Ascending aorta (tissue), 2 donors: ENCODE measurements around the gene CKB. TPM values are rescaled to one million over a fixed set of nuclear protein-coding genes. Genes with fewer than 3 reads are reported as not detected.
A peak's percentile ranks its signal among the peaks of the same experiment; 100 is the strongest.

Experiments used
- DNase-seq, 2 donors: peaks; one replicate each; pipeline ENCODE4 v3.0.0-alpha.2; 2019; ENCODE audit warnings: low spot score in 2 of 2
- H3K27ac ChIP-seq, 2 donors: fragments of 200-600 bp; sonication (generic); one replicate each; pipeline ENCODE4 v1.5.1; 2016 to 2017; ENCODE audit warnings: mild to moderate bottlenecking in 1 of 2
- H3K27me3 ChIP-seq: fragments of 200-600 bp; sonication (generic); one replicate; pipeline ENCODE4 v1.5.1; 2017
- H3K36me3 ChIP-seq, 2 donors: fragments of 200-600 bp; sonication (generic); one replicate each; pipeline ENCODE4 v1.5.1; 2016
- H3K4me1 ChIP-seq, 2 donors: fragments of 200-600 bp; sonication (generic); one replicate each; pipeline ENCODE4 v1.5.1; 2016 to 2017; ENCODE audit warnings: mild to moderate bottlenecking in 1 of 2
- H3K4me3 ChIP-seq, 2 donors: fragments of 200-600 bp; sonication (generic); one replicate each; pipeline ENCODE4 v1.5.1; 2016 to 2017; ENCODE audit warnings: mild to moderate bottlenecking in 1 of 2
- H3K9me3 ChIP-seq, 2 donors: fragments of 200-600 bp; sonication (generic); one replicate each; pipeline ENCODE4 v1.5.1; 2016
- CTCF ChIP-seq, 3 experiments: fragments of 200-600 bp in 2 of 3; fragments of 450-650 bp in 1 of 3; sonication (generic) in 2 of 3; IDR thresholded peaks; one replicate each; pipeline ENCODE4 v1.5.1; 2016 to 2019; ENCODE audit warnings: antibody characterized with exemption in 3 of 3, mild to moderate bottlenecking in 1 of 3, moderate library complexity in 1 of 3
- intact Hi-C: fragments of 100-400 bp; cut with DNase I; formaldehyde crosslinking; loops from one replicate; pipeline ENCODE4 v1.15.1; 2023
- total RNA-seq: library from RNA; depleted of rRNA; stranded (reverse); fragments of >200 nt; gene quantifications from one replicate; pipeline ENCODE4 v1.1.0, GENCODE V29; 2016

The CKB gene
- total RNA-seq, 1 donor from 2014 or later = 144 TPM

DNA sequence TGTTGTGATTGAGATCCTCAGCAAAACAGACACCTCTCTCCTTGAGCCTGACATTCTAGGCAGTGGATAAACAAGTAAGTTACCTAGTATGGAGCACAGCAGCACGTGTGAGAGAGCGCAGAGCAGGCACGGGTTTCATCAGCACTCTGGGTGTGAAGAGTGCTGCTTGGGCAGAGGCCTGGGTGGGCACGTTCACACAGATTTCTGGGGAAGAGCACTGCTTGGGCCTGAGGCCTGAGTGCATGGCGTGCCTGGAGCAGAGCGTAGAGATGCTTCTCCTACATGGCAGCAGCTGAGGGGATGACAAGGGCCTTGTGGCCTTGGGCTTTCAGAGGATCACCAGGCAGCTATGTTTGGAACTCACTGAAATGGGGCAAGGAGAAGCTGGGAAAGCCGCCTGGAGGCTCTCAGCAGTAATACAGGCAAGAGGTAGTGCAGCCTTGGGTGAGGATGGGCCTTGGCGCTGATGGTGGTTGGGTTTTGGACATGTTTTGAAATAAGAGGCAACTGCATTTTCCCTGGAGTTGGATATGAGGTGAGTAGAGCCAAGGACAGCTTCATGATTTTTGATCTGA lies 17.6 kb downstream of the CKB start:
- Histone ChIP-seq H3K27ac (no peak overlapping the region), H3K4me3 (no peak overlapping the region), H3K27me3 (no peaks in the 10 kb centered on the region), H3K36me3 (peaks cover 54 to 57% of the 10 kb centered on the region in 2 donors), H3K4me1 (peaks cover 3 to 5% of the 10 kb centered on the region in 2 donors), H3K9me3 (no peaks in the 10 kb centered on the region)
- DNase-seq = peak in 1 of 2 donors; percentile 50
- intact Hi-C loops = no loop called here
- TF ChIP-seq CTCF (IDR thresholded peaks at IDR 0.05) = no peak

DNA sequence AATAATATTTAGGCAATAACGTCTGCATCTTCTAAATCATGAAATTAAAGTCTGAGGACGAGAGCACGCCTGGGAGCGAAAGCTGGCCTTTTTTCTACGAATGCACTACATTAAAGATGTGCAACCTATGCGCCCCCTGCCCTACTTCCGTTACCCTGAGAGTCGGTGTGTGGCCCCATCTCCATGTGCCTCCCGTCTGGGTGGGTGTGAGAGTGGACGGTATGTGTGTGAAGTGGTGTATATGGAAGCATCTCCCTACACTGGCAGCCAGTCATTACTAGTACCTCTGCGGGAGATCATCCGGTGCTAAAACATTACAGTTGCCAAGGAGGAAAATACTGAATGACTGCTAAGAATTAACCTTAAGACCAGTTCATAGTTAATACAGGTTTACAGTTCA lies 19.3 kb downstream of the CKB start:
- H3K27ac ChIP-seq = no peak overlapping the region
- peak in 1 of 2 donors; percentile 52 for DNase-seq
- H3K9me3 ChIP-seq = no peaks in the 10 kb centered on the region
- TF ChIP-seq CTCF (IDR thresholded peaks at IDR 0.05) = no peak
- H3K4me1 ChIP-seq = peaks cover 3 to 5% of the 10 kb centered on the region in 2 donors
- peaks cover 48 to 55% of the 10 kb centered on the region in 2 donors for H3K36me3 ChIP-seq
- intact Hi-C loops = no loop called here
- H3K4me3 ChIP-seq = no peak overlapping the region
- no peaks in the 10 kb centered on the region for H3K27me3 ChIP-seq

DNA sequence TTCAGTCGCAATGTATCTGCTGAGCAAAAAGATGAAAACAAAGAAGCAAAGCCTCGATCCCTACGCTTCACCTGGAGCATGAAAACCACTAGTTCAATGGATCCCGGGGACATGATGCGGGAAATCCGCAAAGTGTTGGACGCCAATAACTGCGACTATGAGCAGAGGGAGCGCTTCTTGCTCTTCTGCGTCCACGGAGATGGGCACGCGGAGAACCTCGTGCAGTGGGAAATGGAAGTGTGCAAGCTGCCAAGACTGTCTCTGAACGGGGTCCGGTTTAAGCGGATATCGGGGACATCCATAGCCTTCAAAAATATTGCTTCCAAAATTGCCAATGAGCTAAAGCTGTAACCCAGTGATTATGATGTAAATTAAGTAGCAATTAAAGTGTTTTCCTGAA lies 19.8 kb downstream of the CKB start:
- Histone ChIP-seq H3K36me3 (peaks cover 44 to 51% of the 10 kb centered on the region in 2 donors), H3K9me3 (no peaks in the 10 kb centered on the region)
- intact Hi-C loops = no loop called here

DNA sequence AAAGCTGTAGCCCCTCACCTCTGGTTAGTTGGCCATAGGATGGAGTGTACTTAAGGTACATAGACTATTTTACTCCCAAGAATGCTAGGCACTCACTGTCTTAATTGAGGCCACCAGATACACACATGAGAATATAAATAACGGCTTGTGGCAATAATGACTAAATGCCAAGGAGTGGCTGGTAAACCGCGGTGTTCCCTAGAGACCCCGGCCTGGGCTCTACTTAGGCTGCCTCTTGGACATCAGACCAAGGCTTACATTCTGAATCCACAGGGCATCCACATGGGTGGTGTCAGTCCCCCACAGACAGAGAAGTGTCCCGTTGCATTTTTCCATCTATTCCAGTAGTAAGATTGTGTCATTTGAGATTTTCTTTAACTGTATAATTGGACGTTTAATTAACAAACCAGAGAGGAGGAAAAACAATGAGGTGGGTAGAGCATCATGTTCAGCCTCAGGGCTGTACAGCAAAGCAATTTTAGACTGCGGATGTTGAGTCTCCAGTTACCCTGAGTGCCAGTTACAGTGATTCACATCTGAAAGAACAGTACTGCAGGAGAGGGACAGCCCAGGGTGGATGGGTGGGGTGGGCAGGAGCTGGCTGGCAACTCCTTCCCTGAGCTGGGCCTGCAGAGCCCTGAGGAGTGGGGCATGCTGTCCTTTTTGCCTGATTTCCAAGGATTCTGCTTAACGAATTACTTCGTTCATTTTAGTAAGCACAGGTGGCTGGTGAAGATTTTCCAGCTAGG lies 20.5 kb downstream of the CKB start:
- H3K27me3 ChIP-seq = no peaks in the 10 kb centered on the region
- intact Hi-C loops = no loop called here
- H3K36me3 ChIP-seq = peaks cover 42 to 49% of the 10 kb centered on the region in 2 donors
- DNase-seq = peak in 1 of 2 donors; percentile 27
- no peak overlapping the region for H3K4me3 ChIP-seq
- H3K9me3 ChIP-seq = no peaks in the 10 kb centered on the region
- TF ChIP-seq CTCF (IDR thresholded peaks at IDR 0.05) = no peak
- peaks cover 3 to 5% of the 10 kb centered on the region in 2 donors for H3K4me1 ChIP-seq
- no peak overlapping the region for H3K27ac ChIP-seq

More for the DNA sequence above, 19.8 kb downstream of the CKB start:
- TF ChIP-seq CTCF (IDR thresholded peaks at IDR 0.05) = no peak
- DNase-seq = peak in 1 of 2 donors; percentile 42
- no peak overlapping the region for H3K4me3 ChIP-seq
- H3K4me1 ChIP-seq = peaks cover 3 to 5% of the 10 kb centered on the region in 2 donors
- H3K27me3 ChIP-seq = no peaks in the 10 kb centered on the region
- H3K27ac ChIP-seq = no peak overlapping the region

GRCh38 chr14:103501041-103501870 lies 21.4 kb downstream of the CKB start:
- DNase-seq = peak in 1 of 2 donors; percentile 50
- H3K27ac ChIP-seq = peak overlapping the region in 1 of 2 donors; percentile 55
- H3K9me3 ChIP-seq = no peaks in the 10 kb centered on the region
- no peak overlapping the region for H3K4me3 ChIP-seq
- peaks cover 46 to 49% of the 10 kb centered on the region in 2 donors for H3K36me3 ChIP-seq
- no peak for TF ChIP-seq CTCF (IDR thresholded peaks at IDR 0.05)
- H3K27me3 ChIP-seq = no peaks in the 10 kb centered on the region
- H3K4me1 ChIP-seq = peaks cover 3 to 5% of the 10 kb centered on the region in 2 donors
- intact Hi-C loops = no loop called here
